AG10803 (cell line): ENCODE measurements around the gene NBPF1.
"Not testable (repeated sequence)": the region's sequence is repeated elsewhere in the genome, so short reads cannot be mapped to it uniquely, and the experiment has no call there.

ENCODE experiments used
- DNase-seq: peaks from one replicate; pipeline ENCODE4 v3.0.0; 2010; ENCODE audit warnings: low read depth
- H3K4me3 ChIP-seq: 2 replicates; pipeline ENCODE4 v1.5.1; 2011; ENCODE audit warnings: mild to moderate bottlenecking, low read length, control low read depth
- TF ChIP-seq, protein P1 (sequence below): conservative IDR thresholded peaks from 2 replicates; pipeline ENCODE4 v1.5.1; 2011; ENCODE audit warnings: mild to moderate bottlenecking, low read length, control low read depth, inconsistent platforms

NBPF1 gene

DNA sequence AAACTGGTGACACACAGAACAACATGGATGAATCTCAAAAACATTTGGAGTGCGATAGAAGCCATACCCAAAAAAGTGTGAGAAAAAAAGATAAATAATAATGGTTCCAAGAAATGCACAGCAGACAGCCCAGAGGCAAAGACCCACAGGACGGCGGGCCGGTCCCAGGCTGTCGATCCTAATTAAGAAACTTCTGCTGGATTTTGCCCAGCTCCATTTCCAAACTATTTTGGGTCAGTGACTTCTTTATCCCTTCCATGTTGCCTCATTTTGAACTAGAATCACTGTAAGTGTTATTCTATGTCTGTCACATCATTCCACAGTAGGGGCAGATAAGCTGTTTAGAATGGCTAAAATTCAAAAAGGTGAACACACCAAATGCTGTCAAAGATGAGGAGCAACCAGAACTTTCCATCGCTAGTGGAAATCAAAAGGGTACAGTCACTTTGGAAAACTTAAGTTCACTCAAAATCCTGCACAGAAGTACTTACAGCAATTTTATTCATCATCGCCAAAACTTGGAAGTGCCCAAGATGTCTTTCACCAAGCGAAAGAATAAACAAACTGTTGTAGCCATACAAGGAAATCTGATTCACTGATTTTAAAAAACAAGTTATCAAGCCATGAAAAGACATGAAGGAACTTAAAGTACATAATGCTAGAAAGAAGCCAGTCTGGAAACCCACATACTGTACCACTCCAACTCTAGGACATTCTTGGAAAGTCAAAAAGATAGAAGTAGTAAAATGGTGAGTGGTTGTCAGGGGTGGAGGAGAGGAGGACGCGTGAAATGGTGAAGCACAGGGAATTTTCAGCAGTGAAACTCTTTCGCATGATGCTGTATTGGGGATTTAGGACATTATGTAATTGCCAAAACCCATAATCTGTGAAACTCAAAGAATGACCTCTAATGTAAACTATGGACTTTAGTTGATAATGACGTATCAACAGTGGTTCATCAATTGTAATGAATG is 7.5 kb downstream of the NBPF1 start:
- DNase-seq, result no peak
- no peak overlapping the region for H3K4me3 ChIP-seq
- TF ChIP-seq, protein P1, sequence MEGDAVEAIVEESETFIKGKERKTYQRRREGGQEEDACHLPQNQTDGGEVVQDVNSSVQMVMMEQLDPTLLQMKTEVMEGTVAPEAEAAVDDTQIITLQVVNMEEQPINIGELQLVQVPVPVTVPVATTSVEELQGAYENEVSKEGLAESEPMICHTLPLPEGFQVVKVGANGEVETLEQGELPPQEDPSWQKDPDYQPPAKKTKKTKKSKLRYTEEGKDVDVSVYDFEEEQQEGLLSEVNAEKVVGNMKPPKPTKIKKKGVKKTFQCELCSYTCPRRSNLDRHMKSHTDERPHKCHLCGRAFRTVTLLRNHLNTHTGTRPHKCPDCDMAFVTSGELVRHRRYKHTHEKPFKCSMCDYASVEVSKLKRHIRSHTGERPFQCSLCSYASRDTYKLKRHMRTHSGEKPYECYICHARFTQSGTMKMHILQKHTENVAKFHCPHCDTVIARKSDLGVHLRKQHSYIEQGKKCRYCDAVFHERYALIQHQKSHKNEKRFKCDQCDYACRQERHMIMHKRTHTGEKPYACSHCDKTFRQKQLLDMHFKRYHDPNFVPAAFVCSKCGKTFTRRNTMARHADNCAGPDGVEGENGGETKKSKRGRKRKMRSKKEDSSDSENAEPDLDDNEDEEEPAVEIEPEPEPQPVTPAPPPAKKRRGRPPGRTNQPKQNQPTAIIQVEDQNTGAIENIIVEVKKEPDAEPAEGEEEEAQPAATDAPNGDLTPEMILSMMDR, result no peak

DNA sequence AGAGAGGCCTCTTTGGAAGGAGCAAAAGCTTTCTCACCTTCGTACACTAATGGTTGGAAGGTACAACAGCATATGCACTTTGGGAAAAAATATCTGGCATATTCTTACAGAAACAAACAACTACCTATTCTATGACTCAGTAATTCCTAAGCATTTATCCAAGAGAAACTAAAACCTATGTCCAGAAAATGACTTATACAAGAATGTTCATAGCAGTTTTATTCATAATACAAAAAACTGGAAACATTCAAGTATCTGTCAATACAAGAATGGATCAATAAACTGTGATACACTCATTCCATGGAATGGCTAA is 8.2 kb downstream of the NBPF1 start:
- TF ChIP-seq, protein P1, result no peak
- H3K4me3 ChIP-seq, result no peak overlapping the region
- no peak for DNase-seq

DNA sequence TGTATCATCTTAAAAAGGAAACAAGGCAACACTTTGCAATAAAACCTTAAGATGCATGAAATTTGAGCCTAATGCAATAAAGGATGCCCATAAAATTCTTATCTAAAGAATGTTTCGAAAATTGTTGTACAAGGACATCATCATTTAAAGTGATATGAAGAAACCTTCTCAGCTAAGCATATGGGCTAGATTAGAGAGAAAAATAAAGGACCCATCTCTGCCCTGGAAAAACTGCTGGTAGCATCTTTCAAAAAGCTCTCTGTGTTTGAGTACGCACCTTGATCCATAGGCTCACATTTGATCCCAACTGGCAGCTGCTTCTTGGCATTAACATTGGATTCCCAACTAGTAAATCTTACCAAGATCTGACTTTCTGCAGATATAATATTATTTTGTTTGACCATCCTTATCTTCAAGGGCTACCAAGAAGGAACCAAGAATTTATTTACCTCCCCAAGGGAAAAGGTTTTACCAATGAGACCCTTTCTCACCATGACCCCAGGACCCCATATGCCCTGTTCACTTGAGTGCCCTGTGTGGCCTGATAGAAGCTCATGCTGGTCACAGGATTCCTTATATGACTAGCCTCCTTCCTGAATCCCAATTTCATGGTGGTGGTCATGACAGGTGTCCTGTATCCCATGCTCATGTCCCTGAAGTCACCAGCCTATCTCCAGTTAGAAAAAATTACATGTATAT is 8.7 kb downstream of the NBPF1 start:
- not testable (repeated sequence) for DNase-seq, H3K4me3 ChIP-seq

DNA sequence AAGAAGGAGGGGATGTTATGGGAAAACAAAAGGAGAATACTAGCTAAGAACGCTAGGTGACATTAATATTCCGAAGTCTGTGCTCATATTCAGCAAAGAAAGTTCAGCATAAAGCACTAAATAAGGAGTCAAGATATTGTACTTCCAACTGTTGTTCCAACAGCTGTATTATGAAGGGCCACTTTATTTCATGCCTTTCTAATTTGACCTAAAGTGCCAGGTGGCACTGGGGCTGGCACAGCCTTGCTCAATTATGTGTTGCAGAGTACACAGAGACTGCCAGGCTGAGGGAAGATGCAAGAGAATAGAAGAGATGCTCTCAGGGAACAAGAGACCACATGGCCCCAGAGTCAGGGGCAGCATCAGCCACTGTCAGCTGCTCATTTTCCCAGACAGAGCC is 9.7 kb downstream of the NBPF1 start:
- DNase-seq, H3K4me3 ChIP-seq: not testable (repeated sequence)

DNA sequence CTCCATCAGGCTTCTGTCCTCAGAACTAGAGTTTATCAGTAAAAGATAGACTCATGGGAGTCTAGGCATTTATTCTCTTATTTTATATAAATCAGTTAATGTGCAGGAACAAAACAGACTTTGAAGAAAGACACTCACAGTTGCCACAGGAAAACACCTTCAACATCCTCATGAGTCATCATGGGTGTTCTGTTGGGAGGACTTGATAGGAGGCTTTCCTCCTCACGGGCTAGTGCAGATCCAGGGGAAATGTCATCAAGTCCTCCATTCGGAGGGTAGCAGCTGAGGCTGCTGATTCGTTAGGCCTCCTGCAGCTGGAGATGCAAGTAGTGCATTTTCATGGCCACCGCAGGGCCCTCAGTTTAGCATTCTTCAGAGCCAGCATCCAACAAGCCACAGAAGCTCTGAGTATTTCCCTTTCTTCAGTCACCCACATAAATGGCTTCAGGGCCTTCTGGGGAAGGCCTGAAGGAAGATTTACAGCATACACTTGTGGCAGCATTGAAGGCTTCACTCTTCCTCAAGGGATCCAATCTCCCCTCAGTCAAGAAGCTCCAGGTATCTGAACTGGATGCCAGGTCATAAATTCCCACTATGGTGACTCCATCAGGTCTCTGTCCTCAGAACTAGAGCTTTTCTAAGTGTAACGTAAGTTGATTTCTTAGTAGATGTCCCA is 10.9 kb downstream of the NBPF1 start:
- H3K4me3 ChIP-seq, DNase-seq: not testable (repeated sequence)

DNA sequence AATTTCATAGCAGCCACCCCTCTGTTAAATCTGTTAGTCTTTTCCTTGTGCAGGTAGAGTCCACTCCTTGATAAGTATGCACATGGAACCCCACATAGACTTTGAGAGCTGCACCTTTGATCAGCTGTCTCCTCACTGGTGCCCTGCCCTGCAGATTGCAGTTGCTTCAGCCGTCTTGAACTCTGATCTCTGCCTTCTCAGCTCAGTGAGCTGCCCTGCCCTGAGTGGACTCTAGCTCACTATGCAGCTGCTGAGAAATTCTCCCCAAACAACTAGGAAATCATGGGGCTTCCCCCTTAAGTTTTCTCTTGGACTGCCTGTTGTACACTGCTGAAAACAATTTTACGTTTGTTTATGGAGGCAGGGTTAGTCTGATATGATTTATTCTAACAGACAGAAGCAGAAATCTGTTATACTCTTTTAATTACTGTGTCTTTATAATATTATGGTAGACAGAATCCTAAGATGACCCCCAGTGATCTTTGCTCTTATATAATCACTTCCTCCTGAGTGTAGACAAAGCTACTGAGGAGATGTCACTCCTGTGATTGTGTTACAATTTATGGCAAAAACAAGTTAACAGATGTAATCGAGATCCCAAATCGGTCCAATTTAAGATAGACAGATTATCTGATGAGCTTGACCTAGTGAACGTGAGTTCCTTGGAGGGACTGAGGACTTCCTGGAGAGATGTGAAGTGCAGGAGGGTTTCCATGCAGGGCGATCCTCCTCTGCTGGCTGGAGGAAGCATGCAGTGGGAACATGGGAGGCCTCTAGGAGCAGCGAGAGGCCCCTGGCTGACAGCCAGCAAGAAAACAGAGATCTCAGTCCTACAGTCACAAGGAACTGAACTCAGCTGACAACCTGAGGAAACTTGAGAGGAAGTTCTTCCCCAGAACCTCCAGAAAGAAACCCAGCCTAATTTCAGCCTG is 12.2 kb downstream of the NBPF1 start:
- H3K4me3 ChIP-seq, DNase-seq: not testable (repeated sequence)

DNA sequence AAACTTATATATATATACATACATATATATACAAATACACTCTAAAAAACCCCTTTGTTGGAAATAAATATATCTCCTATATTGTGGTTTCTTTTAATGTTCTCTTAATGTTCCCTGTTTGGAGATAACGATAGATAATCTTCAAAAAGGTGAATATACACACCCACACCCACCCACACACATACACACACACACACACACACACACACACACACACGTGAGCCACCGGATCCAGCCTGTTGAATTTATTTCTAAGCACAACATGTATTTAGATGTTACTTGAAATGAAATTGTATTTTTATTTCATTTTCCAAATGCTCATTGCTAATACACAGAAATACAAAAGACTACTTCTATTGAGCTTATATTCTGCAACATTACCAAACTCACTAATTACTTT is 14.0 kb downstream of the NBPF1 start:
- not testable (repeated sequence) for H3K4me3 ChIP-seq, DNase-seq

DNA sequence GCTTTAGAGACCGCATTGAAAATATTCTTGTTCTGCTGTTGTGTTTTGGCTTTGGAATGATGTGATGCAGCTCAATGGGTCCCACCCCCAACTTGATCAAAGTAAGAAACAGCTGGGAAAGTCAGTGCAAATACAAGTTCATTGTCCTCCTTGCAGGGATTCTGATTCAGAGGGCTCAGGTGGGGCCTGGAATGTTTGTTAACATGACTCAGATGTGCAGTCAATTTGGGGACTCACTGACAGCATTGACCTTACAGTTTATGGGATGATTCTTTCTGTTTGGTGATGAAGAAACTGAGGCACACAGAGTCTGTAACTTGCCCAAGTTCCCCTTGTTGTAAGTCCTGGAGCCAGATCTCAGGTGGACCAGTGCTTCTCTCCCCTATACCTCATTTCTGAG is 18.1 kb downstream of the NBPF1 start:
- DNase-seq, H3K4me3 ChIP-seq: not testable (repeated sequence)

DNA sequence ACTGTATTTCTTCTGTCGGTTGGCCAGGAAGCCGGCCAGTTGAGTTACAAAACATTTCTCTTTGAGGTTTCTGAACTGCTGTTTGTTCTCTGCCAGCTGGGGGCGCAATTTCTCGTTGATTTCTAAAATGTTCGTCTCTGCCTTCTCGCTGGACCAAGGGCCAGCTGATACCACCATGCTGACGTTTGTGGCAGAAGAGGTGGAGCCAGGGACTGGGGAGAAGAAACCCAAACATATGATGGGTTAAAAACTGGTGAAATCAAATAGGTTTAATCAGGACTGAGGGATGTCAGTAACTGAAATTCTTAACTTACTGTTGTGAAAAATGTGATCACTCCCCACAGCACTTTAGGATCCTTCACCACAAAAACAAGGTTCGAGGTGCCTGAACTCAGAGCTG is 21.5 kb downstream of the NBPF1 start:
- DNase-seq, H3K4me3 ChIP-seq: not testable (repeated sequence)

DNA sequence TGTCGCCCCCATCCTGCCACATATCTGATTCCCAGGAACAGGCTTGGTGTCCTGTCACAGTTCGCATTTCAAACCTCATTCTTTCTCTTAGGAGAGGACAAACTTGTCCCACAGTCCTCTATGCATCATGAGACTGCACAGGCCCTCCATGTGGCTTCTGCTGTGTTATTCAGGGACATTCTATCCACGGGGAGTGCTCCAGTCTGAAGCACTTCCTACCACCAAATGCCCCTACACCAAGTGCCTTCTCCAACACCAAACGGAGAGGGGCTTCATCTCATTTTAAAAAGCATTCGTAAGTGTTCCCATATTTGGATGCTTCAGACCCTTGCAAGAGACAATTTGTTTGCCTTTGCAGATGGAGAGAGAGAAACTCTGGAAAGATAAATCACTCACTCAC is 25.3 kb downstream of the NBPF1 start:
- H3K4me3 ChIP-seq, DNase-seq: not testable (repeated sequence)

DNA sequence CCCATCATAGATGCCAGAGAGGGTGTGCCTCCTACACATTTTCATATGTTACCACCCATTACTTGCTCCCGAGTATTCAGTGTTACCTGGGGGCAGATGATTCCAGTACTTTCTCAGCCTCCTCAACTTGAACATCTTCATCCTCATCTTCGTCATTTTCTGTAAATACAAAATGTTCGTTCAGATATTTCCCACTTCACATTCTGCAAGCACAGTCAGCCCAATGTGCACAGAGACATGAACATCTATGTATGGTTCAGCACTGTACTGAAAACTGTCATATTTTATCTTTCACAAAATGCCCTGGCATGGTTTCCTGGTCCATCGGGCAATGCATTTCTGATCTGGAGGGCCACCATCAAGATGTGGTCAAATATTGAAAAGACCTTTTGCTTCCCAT is 25.7 kb downstream of the NBPF1 start:
- not testable (repeated sequence) for DNase-seq, H3K4me3 ChIP-seq

DNA sequence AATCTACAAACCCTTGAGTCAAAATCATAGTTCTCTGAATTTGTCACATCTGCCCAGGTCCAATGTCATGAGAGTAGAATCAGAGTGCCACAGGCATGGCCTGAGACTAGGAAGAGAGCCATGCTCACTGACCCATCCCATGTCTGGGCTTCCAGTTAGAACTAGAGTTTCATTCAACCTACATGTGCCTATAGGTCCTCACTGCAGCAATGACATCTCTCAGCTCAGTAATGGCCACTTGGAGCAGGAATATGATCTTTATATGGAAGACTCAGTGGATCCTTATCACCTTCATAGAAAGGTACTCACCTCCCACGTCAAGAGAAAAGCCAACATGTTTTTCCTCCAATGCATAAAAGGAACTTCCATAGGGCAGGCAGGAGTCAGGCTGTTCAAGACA is 48.0 kb downstream of the NBPF1 start:
- DNase-seq, H3K4me3 ChIP-seq: not testable (repeated sequence)

DNA sequence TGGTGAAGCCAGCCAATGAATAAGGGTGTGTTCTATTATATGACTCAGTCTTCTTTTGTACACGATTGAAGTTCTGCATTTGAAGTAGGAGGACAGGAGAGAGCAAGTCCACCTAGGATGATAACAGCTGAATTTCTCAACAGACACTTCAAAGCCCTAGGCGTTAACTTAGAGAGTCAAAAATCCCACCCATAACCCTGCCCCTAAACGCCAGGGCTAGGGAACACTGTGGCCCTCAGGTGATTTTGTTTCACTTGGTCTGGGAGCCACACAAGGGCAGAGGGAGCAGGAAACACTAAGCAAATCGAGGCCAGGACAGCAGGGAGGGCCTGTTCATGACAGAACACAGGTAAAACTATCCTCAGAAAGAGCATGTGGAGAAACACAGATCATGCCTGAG is 52.3 kb downstream of the NBPF1 start:
- not testable (repeated sequence) for DNase-seq, H3K4me3 ChIP-seq

DNA sequence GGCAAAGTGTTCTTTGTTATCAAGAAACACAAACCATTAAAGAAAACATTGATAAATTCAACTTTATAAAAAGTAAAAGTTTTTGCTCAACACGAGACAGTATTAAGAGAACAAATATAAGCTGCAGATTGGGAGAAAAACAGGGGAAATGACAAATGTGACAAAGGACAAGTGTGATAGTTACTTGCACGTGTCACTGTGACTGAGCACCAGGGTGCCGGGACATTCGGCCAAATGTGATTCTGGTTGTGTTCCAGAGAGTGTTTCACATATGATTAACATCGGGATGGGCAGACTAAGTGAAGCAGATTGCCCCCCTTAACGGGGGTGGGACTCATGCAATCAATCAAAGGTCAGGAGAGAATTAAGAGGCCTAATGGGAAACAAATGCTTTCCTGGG is 52.9 kb downstream of the NBPF1 start:
- not testable (repeated sequence) for H3K4me3 ChIP-seq, DNase-seq

DNA sequence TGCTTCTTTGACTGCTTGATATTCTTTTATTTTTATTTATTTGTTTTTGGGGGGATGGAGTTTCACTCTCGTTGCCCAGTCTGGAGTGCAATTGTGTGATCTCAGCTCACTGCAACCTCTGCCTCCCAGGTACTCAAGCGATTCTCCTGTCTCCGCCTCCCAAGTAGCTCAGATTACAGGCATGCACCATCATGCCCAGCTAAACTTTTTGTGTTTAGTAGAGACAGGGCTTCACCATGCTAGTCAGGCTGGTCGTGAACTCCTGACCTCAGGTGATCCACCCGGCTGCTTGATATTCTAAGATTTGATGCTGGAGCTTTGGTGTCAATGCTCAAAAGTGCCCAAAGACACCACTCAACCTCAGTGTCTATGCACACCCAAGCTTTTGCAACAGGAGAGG is 53.7 kb downstream of the NBPF1 start:
- H3K4me3 ChIP-seq, DNase-seq: not testable (repeated sequence)

DNA sequence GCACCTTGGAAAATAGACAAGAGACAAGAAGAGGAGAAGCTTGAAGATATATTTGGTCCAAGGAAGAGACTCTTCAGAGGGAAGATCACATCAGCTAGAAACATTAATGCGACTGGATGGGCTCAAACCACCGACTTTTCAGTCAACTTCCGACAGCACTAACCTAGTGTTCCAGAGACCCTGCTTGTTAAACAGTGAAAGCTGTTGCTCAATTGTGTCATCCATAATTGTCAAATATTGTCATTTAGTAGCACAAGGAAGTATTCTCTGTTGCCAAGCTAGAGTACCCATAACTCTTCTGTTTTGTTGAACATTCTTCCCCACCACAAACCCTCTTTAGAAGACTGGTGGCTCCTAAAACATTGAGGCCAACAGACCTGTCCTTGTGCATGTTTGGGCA is 56.3 kb downstream of the NBPF1 start:
- DNase-seq, H3K4me3 ChIP-seq: not testable (repeated sequence)
